NCI-H82 (cell line): ENCODE results near the gene SPATA33.
A peak's percentile ranks its signal among the peaks of the same experiment; 100 is the strongest.
"Not testable (repeated sequence)": the region's sequence is repeated elsewhere in the genome, so short reads cannot be mapped to it uniquely, and the experiment has no call there.

ENCODE experiments used
- DNase-seq: peaks from one replicate; lab custom pipeline; 2025; lab: John Stamatoyannopoulos, UW

The SPATA33 gene

DNA sequence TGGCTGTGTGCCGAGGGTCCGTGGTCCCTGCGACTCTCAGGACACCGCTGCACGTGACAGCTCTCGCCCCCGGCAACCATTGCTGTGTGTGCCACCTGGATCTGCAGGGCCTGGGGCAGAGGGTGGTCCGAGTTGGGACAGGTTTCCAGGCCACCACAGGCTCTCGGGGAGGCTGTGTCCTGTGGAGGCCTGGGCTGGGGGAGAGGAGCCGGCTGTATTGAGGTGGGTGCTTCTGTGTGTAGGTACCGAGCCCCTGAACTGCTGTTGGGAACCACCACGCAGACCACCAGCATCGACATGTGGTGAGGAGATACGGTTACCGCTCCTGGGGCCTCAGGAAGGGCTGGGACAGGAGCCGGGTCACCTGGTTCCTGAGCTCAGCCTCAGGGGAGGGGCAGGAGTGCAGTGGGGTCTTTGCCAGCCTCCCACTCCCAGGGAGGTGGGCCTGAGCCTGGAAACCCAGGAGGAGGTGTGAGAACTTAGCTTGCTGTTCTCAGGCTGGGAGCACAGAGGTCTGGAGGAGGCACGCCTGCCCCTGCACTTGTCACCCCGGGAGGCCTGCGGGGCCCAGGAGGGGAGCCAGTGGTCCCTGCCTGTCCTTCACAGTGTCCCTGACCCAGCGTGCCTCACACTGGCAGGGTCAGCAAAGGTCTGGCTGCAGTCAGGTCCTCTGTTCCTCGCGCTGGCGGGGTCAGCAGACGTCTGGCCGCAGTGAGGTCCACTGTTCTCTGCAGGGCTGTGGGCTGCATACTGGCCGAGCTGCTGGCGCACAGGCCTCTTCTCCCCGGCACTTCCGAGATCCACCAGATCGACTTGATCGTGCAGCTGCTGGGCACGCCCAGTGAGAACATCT lies 36.5 kb downstream of the SPATA33 start:
- no peak for DNase-seq

DNA sequence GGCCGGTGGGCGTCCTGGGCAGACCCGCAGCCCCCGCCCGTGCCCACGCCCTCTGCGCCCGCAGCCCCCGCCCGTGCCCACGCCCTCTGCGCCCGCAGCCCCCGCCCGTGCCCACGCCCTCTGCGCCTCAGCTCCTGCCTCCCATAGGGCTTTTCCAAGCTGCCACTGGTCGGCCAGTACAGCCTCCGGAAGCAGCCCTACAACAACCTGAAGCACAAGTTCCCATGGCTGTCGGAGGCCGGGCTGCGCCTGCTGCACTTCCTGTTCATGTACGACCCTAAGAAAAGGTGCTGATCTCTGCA lies 37.1 kb downstream of the SPATA33 start:
- DNase-seq = not testable (repeated sequence)

DNA sequence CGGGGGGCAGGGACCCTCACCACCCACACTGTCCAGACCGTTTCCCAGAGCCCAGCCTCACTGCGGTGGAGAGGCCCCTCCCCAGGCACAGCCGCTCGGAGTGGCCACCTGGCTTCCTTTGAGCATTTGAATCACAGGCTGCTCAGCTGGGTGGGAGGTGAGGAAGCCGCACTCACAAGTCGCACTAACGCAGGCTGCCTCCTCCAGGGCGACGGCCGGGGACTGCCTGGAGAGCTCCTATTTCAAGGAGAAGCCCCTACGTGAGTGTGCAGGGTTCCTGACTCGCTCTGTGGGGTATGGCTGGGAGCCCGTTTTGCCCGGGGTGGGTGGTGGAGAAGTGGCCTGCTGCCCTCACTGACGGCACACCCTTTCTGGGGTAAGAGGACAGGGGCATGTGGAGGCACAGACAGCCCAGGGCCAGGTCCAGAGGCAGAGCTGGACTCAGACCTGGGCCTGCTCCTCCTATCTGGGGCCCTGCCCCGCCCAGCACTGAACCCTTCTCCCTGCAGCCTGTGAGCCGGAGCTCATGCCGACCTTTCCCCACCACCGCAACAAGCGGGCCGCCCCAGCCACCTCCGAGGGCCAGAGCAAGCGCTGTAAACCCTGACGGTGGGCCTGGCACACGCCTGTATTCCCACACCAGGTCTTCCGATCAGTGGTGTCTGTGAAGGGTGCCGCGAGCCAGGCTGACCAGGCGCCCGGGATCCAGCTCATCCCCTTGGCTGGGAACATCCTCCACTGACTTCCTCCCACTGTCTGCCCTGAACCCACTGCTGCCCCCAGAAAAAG lies 37.6 kb downstream of the SPATA33 start:
- DNase-seq = no peak

DNA sequence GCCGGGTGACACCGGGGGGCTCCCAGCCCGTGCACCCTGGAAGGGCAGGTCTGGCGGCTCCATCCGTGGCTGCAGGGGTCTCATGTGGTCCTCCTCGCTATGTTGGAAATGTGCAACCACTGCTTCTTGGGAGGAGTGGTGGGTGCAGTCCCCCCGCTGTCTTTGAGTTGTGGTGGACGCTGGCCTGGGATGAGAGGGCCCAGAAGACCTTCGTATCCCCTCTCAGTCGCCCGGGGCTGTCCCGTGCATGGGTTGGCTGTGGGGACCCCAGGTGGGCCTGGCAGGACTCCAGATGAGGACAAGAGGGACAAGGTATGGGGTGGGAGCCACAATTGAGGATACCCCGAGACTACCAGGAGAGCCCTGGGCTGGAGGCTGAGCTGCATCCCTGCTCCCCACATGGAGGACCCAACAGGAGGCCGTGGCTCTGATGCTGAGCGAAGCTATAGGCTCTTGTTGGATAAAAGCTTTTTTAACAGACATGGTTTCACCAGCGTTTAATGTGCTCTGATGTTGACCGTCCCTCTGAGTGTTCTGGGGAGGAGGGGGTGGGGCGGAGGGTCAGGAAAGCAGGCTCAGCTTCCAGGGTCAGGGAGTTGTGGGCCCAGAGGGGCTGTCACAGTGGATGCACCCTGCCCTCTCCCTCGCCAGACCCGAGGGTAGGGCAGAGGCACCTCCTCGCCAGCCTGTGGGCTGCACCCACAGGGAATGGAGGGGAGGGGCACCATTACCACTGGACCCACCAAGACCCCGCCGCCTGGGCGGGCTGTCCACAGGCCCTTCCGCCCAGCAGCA lies 38.4 kb downstream of the SPATA33 start:
- DNase-seq = no peak

DNA sequence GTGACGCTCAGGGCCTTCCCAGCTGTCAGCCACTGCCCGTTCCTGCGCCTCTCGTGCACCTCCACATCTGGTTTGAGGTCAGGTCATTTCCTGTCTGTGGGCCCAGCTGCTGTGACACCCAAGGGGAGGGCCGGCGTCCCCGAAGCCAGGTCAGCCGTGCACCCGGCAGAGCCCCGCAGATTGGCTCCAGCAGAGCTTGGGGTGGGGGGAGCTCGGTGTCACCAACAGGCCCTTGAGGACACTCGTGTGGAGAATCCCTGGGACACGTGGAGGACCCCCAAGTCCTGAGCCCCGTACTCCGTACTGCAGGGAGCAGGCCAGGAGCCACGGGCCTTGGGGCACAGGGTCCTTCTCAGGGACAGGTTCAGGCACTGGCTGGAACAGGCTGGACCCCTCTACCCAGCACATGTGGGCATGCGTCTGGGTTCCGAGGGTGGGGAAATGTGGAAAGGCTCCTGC lies 39.1 kb downstream of the SPATA33 start:
- DNase-seq = no peak

DNA sequence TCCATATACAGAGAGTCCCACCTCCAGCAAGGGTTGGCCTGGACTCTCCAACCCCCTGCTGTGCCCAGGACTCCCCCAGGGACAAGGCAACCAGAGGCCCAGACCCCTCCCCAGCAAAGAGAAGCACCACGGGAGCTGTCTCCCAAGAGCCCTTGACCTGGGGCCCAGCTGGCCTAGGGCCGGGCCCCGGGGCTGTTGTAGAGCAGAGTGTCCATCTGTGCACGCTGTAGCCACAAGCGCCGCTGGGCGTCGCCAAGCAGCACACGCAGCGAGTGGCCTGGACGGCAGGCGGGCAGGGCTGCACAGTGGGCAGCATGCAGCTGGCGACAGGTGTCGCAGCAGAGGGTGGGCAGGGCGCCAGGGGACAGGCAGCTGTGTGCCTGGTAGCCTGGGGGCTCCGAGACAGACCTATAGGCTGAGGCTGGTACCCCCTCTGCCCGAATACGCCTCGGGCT lies 39.6 kb downstream of the SPATA33 start:
- DNase-seq = no peak

DNA sequence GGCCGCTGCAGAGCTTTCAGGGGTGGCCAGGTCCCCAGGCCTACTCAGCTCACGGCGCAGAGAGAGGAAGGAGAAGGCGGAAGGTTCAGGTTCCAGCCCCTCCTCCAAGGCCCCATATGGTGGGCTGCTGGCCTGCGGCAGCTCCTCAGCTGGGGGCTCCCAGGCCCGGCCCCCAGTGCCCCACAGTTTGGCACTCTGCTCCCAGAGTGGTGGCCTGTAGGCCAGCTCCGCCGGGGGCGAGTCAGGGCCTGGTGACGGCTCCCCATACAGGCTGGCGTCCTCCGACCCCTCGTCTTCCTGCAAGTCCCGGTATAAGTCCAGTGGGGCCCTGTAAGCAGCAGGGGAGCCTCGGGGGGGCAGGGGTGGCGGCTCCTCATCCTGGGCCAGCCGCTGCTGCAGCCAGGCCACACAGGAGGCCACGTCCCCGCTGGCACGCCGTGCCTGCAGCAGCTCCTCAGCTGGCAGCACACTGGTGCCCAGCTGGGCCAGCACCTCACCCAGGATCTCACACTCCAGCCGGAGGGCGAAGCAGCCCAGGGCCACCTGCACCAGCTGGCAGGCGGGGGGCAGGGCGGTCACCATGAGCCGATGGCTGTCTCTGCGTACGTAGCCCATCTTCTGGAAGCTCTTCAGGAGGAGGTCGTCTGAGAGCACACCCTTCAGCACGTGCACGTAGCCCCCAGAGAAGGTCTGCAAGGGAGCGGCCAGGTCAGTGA lies 40.1 kb downstream of the SPATA33 start:
- no peak for DNase-seq

DNA sequence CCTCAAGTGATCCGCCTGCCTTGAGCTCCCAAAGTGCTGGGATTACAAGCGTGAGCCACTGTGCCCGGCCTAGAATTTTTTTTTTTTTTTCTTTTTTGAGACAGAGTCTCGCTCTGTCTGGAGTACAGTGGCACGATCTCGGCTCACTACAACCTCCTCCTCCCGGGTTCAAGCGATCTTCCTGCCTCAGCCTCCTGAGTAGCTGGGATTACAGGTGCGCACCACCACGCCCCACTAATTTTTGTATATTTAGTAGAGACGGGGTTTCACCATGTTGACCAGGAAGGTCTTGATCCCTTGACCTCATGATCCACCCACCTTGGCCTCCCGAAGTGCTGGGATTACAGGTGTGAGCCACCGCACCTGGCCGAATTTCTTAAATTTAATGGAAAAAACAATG lies 41.1 kb downstream of the SPATA33 start:
- DNase-seq = not testable (repeated sequence)

DNA sequence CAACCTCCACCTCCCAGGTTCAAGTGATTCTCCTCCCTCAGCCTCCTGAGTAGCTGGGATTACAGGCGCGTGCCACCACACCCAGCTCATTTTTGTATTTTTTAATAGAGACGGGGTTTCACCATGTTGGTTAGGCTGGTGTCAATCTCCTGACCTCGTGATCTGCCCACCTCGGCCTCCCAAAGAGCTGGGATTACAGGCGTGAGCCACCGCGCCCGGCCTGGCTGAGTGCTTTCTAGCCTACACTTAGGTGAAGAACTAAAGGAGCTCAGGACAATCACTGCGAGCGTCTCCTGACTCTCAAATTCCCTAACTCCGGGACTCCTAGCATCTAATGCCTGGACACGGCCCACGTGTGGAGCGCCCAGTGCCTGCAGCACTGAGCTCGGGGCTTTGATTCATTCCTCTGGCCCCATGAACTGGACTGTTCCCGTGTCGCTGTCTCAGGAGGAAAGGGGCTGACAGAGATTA lies 42.0 kb downstream of the SPATA33 start:
- not testable (repeated sequence) for DNase-seq

DNA sequence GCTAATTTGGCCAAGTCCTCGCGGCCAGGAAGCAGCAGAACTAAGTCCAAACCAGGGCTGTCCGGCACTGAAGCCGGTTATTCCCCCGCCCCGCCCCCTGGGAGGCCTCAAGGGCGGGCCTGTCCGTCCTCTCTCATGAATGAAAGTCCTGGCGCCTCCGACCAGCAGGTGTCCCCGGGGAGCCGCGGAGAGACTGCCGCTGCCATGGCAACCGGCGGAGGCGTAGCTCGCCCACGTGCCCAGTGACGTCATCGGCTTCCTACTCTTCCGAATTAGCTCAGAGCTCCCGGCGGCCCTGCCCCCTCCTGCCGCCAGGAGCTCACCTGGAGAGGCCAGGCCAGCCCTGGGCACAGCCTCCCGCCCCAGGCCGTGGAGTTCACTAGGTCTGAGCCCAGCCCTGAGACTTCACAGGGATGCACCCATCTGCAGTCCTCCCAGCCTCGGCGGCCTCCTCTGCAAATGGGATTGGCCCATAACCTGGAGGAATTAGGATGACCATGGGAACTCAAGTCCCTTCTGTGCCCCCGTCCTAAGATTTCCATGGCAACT lies 42.5 kb downstream of the SPATA33 start:
- peak; percentile 99 for DNase-seq

DNA sequence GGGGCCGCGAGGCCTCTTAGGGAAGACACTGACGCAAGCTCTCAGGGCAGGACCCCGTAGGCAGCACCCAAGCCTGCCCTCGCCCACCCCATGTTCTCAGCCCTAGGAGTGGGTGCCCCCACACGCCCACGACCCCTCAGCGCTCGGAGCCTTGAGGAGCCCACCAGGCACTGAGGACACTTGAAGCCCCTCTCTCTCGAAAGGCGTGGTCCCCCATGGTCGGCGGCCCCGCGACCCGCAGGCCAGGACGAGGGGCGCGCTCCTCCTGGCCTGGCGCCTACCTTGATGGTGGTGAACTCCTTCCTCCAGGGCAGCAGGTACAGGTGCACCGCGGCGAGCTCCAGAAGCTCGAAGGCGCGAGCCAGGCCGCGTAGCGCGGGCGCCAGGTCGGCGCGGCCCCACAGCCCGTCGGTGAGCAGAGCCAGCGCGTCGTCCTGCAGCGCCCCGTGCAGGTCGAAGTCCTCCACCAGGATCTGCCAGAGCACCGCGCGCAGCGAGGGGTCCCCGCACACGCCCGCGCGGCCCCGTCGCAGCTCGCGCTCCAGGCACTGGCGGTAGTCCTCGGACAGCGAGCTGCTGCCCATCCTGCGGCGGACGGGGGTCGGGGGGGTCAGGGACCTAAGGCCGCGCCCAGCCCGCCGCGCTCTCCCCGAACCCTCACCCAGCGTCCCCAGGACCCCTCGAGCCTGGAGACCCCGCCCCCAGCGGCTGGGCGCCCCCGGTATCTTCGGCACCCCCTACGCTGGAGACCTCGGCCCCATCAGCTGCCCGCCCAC lies 43.2 kb downstream of the SPATA33 start:
- peak; percentile 60 for DNase-seq

DNA sequence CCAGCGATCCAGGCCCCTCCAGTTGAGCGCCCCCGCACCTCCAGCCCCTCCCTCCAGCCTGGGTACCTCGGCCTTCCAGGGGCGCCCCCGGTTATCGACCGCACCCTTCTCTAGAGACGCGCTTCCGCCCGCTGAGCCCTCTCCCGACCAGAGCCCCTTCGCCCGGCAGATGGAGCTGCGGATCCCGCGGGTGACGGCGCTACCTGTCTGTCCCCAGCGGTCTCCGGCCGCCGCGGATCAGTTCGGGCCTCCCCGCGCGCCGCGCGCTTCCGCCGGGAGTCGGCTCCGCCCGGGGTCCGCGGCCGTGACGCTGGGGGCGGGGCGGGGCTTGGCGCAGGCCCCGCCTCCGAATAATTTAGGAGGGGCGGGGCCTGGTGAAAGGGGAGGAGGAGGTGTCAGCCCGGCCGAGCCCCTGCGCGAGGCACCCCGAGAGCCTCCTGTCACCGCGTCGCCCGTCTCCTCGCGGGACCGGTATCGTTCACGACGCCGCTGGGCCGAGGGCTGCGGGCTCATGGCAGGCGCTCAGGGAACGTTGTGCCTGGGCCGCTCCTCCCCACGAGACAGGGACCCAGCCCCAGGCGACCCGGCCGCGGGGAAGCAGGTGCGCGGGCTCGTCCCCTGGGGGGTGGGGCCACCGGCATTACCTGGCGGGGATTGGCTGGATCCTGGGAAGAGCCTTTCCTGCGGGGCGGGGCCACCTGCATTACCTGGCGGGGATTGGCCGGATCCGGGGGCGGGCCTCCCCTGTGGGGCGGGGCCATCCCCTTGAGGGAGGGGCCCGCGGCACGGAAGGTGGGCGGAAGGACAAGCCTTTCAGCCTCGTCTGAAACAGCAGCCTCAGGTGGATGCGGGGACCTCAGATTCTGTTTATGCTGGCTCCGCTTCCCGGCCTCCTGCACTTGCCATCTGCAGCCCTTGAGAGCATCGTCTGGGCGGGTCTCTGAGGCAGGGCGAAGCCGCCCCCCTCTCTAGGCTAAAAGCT lies 44.1 kb downstream of the SPATA33 start, which contains the start of gene SPATA2L:
TSS of gene SPATA2L (minus strand) at position 281 of the 982 bp plus-strand sequence. CDS start 473 bp downstream, outside the sequence.
- DNase-seq = peak; percentile 97

DNA sequence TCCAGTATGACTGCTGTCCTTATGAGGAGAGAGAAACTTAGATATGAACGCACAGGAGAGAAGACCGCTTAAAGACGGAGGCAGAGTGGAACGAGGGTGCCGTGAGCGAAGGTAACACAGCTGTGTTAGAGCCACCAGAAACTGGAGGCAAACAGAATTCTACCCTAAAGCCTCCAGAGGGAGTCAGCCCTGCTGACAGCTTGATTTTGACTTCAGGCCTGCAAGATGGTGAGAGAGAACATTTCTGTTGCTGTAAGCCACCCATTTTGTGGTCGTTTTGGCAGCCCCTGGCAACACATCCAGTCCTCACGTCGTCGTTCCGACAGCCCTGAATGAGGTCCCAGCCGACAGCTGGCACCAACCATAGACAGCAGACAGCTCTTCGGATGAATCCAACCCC lies 46.6 kb downstream of the SPATA33 start:
- no peak for DNase-seq

DNA sequence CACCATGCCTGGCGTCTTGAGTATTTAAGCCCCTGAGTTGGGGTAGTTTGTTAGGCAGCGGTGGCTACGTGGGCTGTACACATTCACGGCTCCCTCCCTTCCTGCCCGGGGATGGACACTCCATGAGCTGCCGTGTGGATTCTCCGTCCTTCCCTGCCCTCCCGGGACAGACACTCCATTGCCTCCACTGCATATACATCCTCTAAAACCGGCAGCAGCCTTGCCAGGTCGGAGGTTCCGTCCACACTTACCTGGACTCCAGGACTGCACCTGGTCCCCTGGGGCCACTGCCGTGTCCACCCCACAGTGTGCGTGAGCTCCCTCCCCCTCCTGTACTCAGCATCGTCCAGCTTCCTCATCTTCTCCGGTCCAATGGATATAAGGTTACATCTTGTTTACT lies 47.4 kb downstream of the SPATA33 start:
- no peak for DNase-seq

DNA sequence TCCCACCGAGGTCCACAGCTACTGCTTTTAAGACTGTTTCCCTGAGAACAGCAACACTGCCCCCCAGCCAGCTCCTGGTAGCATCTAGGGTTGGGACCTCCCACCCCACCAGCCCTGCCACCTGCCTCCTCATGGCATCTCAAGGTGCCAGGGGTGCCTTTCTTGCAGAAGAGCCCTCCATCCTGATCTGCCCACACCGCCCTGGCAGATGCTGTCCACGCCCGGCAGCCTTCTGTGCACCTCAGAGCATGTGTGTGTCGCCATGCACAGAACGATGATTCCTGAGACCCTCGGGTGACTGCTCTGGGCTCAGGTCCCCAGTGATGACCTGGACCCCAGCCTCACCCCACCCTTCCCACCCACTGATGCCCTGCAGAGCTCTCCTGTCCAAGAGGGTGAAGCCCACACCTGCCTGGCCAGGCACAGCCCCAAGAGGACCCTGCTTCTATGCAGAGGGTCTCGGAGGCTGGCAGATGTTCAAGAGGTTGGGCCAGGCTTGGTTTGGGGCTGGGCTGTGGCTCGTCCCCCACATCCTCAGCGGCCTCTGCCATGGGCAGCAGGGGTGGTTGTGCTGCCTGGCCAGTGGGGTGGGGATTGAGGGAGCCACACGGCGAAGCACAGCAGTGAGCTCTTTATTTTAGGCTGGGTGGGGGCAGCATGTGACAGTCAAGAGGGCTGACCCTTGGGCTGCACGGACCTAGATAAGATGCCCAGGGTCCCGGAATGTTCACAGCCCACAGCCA lies 49.1 kb downstream of the SPATA33 start:
- DNase-seq = no peak

DNA sequence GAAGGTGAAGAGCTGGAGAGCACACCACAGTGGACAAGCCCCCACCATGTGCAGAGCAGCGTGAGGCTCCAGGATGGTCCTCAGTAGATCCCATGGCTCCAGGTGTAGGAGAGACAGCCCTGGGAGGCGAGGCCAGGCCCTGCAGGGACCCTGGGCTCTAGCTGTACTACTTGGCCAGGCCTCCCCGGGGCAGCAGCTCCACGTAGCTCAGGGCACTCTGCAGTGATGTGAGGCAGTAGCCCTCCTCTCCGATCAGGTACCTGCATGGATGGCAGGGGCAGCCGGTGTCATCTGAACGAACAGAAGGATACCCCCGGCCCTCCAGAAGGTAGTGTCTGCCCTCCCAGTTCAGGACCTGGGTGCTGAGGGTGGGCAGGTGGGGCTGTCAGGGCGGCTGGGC lies 50.1 kb downstream of the SPATA33 start:
- DNase-seq = no peak

DNA sequence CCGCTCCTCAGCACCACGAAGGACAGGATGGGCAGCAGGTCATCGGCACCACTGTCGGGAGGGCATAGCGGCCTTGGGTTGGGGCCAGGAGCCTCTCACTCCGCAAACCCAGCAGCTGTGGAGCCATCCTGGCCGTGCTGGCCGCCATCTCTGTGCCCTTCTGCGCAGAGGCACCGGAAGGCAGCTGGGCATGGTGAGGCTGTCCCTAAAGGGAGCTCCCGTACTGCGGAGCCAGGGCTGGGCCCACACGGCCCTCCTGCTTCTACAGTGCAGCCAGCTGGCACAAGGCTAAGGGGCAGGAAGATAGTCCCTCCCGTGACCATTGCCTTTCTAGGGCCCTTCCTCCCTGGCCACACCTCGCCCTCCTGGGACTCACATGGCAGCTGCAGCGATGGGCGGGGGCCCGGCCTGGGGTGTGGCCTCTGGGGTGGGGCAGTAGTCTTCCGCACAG lies 50.9 kb downstream of the SPATA33 start:
- DNase-seq = no peak

DNA sequence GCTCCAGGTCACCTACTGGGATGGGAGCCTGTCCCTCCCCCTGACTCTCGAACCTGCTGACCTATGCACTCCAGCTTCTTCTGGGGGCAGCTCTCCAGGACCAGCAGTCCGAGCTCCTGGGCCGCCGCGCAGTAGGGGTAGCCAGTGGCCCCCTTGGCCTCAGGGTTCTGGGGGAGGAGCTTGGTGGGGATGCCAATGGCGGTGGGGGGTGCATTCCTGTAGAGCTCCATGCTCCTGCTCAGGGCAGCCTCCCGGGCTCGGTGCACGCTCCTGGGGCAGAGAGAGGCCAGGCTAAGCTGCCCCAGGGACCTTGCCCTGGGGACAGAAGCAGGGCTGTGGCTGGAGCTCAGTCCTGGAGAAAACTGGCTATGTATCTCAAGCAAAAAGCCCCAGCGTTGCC lies 51.5 kb downstream of the SPATA33 start:
- DNase-seq = no peak
